T47D (cell line): ENCODE measurements around the gene DIAPH2.

Source experiments
- DNase-seq, 2 experiments: peaks; one replicate each; pipeline versions ENCODE4 v3.0.0 to v3.0.0-alpha.2; 2011 to 2012; ENCODE audit warnings: low read depth in 1 of 2, low spot score in 1 of 2
- JUND ChIP-seq: IDR thresholded peaks from 2 replicates; pipeline ENCODE4 v1.6.1; 2012; ENCODE audit warnings: low read depth
- in situ Hi-C: cut with HindIII; loops from 2 replicates; pipeline ENCODE4 v1.10.0; 2016; ENCODE audit warnings: low sequenced_read_pairs, low pct_unique_long_range_greater_than_20kb

Gene DIAPH2

DNA sequence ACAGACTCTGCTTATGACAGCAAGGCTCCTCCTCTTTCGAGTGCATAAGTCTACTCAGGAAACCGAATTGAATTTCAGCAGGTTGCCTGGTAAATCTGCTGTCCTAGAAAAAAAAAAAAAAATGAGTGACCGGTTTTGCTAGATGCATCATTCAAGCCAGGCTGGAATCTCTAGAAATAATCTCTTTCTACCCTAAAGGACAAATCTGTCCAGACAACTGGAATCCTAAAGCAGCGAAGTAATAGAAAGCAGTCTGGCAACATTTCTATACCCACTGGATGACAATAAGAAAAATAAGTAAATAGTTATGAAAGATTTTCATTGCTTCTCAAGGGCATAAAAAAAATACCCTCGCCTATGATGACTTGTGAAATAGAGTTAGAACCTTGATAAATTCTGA lies 902.5 kb downstream of the DIAPH2 start:
- peak in 1 of 2 experiments; percentile 13 for DNase-seq
- in situ Hi-C loops: no loop called here
- TF ChIP-seq JUND: no peak

DNA sequence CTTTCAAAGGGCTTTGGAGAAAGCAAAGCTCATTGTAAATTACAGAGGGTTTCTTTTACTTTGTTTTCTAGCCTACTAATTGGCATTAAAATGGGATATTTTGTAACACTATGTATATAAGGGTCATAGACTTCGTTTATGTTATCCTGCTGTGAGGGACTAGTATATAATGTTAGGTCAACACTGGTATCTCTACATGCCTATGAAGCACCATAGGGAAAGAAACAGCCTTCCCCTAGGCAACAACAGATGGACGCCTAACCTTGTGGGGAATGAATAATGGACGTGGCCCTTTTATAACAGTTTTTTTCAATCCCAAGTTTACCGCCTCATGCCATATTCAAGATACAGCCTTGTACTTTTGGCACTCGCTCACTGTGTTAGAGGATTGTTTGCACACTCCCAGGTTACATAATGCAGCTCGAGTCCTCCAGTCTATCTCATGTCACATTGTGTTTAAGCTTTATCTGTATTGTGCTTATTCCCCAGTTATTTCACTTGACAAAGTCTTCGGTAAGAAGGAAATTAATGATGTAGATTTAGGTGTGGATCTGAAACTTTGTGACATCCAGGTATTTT lies 910.1 kb downstream of the DIAPH2 start:
- no peak for TF ChIP-seq JUND
- in situ Hi-C loops: no loop called here
- DNase-seq: no peak

DNA sequence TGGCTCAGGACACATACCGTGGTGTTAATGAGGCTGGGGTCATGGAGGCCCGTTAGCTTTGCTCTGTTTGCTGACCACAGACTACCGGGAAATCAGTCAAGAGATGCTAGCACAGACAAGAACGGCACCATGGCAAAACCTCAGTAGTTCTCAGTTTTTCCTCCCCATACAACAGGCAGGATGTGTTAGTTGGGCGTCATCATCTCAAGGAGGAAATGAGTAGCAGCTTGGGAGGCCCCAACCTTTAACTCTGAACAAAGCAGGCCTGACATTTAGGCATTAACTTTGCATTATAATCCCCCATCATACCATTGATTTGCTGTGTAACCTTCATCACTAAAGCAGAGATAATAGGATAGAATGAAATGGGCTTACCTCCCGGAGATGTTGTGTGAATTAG lies 913.3 kb downstream of the DIAPH2 start:
- DNase-seq: no peak
- no peak for TF ChIP-seq JUND
- in situ Hi-C loops: no loop called here

DNA sequence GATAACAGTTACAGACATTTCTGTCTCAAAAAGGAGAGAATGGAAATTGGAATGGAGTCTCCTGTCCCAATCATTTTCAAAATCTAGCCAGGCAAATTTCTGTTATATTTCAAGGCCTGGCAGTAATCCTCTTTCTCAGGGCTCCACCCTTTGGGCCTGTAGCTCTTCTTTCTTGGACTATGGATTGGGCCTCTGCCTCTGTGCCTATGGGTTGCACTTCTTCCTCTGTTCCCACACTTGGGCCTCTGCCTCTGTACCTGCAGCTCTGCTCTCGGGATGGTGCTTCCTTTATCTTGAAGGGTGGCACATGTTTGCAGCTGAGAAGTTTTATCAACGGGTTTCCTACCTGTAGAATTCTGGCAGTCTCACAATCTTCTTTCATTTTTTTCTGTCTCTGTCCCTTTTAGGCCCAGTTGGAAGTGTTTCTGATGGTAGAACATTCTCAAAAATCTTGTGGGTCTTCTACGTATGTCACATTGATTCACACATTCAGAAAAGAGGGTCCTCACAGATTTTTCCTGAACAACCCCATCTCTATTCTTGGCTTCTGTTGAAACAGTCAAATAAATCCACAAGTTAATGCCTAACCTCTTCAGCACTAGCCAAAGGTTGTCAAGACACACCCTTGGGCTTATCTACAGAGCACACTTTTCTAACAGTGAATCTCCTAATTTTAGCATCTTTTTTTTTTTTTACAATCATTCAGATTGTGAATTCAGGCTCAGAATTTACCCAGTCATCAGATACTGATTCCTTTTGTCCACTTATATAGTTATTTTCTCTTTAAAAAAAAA lies 918.0 kb downstream of the DIAPH2 start:
- in situ Hi-C loops: no loop called here
- no peak for DNase-seq
- no peak for TF ChIP-seq JUND

DNA sequence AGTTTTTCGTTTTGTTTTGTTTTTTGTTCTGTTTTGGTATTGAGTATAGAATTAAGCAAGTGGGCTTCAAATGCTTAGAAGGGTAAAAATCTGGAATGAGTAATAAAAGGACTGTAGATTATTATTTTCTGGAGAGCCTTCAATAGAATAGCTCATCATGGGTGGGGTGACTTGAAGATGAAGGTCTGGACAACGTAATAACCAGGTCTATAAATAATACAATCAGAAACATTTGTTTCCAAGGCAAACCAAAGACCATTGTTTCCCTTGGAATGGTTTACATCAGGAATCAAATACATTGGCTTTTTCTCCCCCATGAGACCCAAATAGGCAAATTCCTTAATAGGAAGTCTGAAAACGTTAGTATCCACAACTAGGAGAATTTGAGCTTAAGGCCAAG lies 920.6 kb downstream of the DIAPH2 start:
- TF ChIP-seq JUND: no peak
- no peak for DNase-seq
- in situ Hi-C loops: no loop called here

DNA sequence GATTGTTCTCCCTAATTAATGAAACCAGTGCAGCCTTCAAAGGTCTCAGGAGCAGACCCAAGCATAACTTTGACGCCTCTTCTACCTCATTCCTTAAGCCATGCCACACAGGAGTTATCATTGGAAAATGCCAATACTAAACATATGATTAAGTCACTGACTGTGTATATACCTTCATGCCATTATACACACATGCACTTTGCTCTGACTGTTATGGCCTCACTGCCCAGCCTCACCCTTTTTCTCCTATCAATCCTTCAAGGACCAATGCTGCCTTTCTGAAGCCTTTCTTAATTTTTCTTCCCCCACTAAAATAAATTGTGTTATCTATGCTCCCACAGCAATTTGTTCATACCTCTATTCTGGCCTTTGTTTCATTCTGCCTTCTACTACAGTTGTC lies 924.7 kb downstream of the DIAPH2 start:
- no peak for TF ChIP-seq JUND
- in situ Hi-C loops: no loop called here
- no peak for DNase-seq

DNA sequence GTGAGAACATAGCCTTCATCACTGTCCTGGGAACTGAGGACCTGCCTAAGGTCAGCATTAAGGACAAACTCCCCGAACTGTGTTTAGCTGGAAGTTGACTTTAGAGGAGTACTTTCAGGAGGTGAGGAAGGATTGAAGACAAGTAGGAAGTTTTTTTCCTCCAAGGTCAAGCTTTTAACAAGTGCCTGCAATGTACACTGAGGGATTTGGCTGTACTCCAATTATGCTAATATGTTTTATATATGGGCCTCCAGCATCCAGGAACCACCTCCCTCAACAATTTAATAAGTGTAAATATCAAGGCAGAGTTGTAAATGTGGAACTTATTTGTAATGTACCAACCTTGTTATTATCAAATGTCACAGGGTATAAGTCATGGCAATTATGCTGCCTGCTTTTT lies 925.3 kb downstream of the DIAPH2 start:
- in situ Hi-C loops: no loop called here
- no peak for TF ChIP-seq JUND
- DNase-seq: no peak

DNA sequence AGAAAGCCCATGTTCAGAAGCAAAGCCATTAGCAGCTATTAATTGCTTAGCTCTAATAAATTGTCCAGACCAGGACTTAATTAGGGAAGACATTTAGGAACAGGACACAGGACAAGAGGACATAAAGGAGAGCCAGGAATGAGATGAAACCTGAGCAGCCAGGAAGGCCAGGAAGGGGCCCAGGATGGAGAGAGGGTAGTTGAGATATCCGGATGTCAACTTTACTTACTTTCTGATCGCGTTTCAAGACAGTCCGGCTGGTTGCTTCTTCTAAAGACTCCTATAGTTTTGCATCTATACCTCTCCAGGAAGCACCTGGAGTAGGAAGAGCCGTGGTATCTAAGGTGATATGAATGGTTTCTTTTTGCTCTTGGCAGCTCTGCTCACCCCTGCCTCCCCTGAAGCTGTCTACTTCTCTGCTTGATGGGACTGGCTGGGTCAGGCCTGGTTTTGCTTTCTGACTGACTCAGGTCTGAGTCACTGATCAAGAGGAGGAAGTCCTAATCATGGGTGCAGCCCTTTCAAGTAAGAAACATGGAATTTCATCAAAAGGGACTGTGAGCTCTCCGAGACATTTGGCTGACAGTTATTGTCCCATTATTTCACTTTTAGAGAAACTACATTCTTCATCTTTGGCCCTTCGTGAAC lies 932.4 kb downstream of the DIAPH2 start:
- DNase-seq: no peak
- in situ Hi-C loops: no loop called here
- TF ChIP-seq JUND: no peak

DNA sequence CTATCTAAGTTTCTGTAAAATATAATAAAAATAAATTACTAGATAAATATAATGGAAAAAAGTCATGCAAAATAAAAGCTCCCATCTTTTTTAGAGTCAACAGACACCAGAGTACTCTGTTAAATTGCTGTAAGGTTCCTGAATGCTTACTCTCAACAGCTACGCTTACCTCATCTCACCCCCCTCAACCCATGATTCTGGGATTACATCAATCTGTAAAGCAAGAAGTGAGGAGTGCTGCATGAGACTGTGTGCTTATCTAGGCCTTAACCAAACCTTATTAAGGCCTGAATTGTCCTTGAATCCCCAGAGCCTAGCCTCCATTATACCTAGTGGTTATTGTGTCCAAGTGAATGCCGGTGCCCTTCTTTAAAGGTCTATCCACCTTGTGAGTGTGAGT lies 934.9 kb downstream of the DIAPH2 start:
- no peak for DNase-seq

DNA sequence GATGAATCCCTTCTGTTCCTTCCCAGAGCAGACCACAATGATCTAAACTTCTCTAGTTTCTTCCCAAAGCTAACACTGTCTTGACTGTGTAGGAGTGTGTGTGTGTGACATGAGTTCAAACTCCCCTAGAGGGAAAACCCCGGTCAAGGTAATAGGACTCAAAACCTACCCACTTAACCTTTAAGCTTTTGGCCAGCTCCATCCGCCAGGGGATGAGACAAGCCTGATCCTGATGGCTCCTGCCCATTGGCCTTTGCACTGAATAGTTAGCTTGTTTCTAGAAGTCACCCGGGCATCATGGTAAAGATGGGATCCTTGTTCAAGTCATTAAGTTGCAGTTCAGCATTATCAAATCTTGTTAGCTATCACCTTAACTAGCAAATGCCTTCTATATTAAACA lies 937.5 kb downstream of the DIAPH2 start:
- in situ Hi-C loops: no loop called here
- TF ChIP-seq JUND: no peak
- no peak for DNase-seq

More for the DNA sequence above, 934.9 kb downstream of the DIAPH2 start:
- no peak for TF ChIP-seq JUND
- in situ Hi-C loops: no loop called here

DNA sequence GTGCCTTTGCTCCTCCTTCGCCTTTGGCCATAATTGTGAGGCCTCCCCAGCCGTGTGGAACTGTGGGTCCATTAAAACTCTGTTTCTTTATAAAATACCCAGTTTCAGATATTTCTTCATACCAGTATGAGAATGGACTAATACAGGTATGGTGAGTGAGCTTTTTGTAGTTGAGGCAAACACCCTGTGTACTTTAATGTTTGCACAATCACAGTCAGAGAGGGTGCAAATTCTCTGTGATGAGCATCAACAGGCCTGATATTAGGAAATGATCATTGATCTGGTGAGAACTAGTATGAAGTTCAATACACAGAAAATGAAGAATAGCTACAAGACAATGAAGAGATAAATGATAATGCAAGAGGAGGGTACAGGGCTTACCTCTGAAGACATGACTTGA lies 943.7 kb downstream of the DIAPH2 start:
- TF ChIP-seq JUND: no peak
- in situ Hi-C loops: no loop called here
- DNase-seq: no peak

DNA sequence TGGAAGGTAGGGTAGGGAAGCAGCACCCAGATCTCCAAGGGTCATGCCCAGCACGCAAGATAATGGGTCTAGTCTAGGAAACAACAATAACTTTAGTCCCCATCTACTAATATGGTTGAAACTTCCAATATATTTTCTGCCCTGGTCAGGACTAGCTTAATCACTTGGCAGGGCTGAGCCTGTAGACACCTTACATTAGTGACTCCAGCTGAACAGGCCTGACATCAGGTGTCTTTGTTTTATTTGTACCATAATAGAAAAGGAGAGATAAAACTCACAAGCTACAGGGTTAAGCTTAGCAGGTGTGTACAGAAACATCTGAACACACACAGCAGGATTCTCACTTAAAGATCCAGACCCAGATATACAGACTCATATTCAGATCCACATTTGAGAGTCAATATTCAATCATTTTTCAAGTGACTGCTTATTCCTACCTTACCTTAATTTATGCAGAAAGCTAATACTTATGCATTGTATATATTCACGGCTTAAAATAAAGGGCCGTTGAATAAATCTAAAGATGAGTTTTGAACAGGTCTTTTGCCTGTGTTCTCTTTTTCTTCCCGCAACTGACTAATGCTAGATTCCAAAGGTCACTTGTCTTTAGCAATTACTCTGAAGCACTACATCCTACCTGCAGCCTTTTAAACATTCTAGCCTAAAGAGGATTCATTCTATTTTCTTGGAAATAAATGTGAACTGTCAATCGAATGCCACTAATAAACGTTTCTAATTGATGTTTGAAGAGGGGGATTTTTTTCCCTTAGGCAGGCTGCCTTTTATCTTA lies 944.4 kb downstream of the DIAPH2 start:
- in situ Hi-C loops: no loop called here
- TF ChIP-seq JUND: no peak
- no peak for DNase-seq

DNA sequence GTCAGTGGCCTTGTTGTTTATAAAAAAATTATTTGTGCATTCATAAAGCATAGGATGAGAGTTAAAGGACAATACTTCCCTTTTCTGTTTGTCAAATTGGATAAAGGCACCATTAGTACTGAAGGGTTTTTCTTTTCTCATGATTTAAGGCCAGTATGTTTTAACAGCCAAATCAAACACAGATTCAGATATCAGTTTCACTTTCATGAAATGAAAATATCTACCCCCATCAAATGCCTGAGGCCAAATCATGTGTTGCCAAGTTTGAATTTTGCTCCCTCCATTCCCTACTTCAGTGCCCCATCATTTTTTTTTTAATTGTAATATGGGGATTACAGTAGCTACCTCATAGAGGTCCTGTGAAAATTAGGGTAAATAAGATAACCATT lies 944.9 kb downstream of the DIAPH2 start:
- no peak for DNase-seq
- in situ Hi-C loops: no loop called here
- no peak for TF ChIP-seq JUND
